H9 (cell line): ENCODE measurements around the gene TNFAIP8L1. TPM values are rescaled to one million over a fixed set of nuclear protein-coding genes. Genes with fewer than 3 reads are reported as not detected.

Source experiments
- DNase-seq: peaks from one replicate; pipeline ENCODE4 v3.0.0-alpha.2; 2017
- H2AFZ ChIP-seq: one replicate; pipeline ENCODE4 v1.6.1; 2013; ENCODE audit warnings: mild to moderate bottlenecking, low read length, control low read depth, moderate library complexity
- H2AK5ac ChIP-seq: 2 replicates; pipeline ENCODE4 v1.6.1; 2013; ENCODE audit warnings: low read length, control low read depth, mixed read lengths; ENCODE audit not compliant: insufficient read length
- H2BK120ac ChIP-seq: one replicate; pipeline ENCODE4 v1.6.1; 2013; ENCODE audit warnings: low read depth, mild to moderate bottlenecking, low read length, control low read depth, inconsistent platforms; ENCODE audit not compliant: poor library complexity, severe bottlenecking
- H2BK12ac ChIP-seq: 2 replicates; pipeline ENCODE4 v1.6.1; 2013; ENCODE audit warnings: low read length, control low read depth, mixed read lengths, low read depth; ENCODE audit not compliant: insufficient read length
- H2BK15ac ChIP-seq: 2 replicates; pipeline ENCODE4 v1.6.1; 2013; ENCODE audit warnings: low read depth, low read length, control low read depth
- H2BK20ac ChIP-seq: one replicate; pipeline ENCODE4 v1.6.1; 2013; ENCODE audit warnings: low read depth, mild to moderate bottlenecking, low read length, control low read depth, inconsistent platforms; ENCODE audit not compliant: poor library complexity, severe bottlenecking
- H2BK5ac ChIP-seq: 2 replicates; pipeline ENCODE4 v1.6.1; 2013; ENCODE audit warnings: low read length, control low read depth, mixed read lengths; ENCODE audit not compliant: insufficient read length
- H3K14ac ChIP-seq: 2 replicates; pipeline ENCODE4 v1.6.1; 2013; ENCODE audit warnings: low read length, control low read depth; ENCODE audit not compliant: insufficient read depth
- H3K18ac ChIP-seq: 2 replicates; pipeline ENCODE4 v1.6.1; 2013; ENCODE audit warnings: low read depth, mild to moderate bottlenecking, mixed read lengths, low read length, control low read depth; ENCODE audit not compliant: insufficient read length
- H3K23ac ChIP-seq: 2 replicates; pipeline ENCODE4 v1.6.1; 2013; ENCODE audit warnings: low read length, control low read depth, mixed read lengths, low read depth; ENCODE audit not compliant: insufficient read length
- H3K23me2 ChIP-seq: 2 replicates; pipeline ENCODE4 v1.6.1; 2013; ENCODE audit warnings: low read depth, mild to moderate bottlenecking, mixed read lengths, low read length, control low read depth; ENCODE audit not compliant: insufficient read length, poor library complexity, severe bottlenecking
- H3K27ac ChIP-seq: 2 replicates; pipeline ENCODE4 v1.5.1; 2013; ENCODE audit warnings: low read length, control low read depth, mixed read lengths, low read depth; ENCODE audit not compliant: insufficient read length
- H3K27me3 ChIP-seq: 2 replicates; pipeline ENCODE4 v1.6.1; 2013; ENCODE audit warnings: low read length, control low read depth, inconsistent platforms; ENCODE audit not compliant: insufficient read depth
- H3K4ac ChIP-seq: 2 replicates; pipeline ENCODE4 v1.6.1; 2013; ENCODE audit warnings: low read depth, mild to moderate bottlenecking, control low read depth, inconsistent platforms, low read length, moderate library complexity
- H3K4me1 ChIP-seq: 2 replicates; pipeline ENCODE4 v1.6.1; 2013; ENCODE audit warnings: low read length, control low read depth, inconsistent platforms; ENCODE audit not compliant: insufficient read depth
- H3K4me2 ChIP-seq: 2 replicates; pipeline ENCODE4 v1.6.1; 2013; ENCODE audit warnings: low read length, control low read depth, mixed read lengths; ENCODE audit not compliant: insufficient read length, insufficient read depth
- H3K56ac ChIP-seq: 2 replicates; pipeline ENCODE4 v1.6.1; 2013; ENCODE audit warnings: low read depth, mild to moderate bottlenecking, mixed read lengths, low read length, control low read depth; ENCODE audit not compliant: insufficient read length
- H3K79me1 ChIP-seq: 2 replicates; pipeline ENCODE4 v1.6.1; 2013; ENCODE audit warnings: low read depth, mild to moderate bottlenecking, moderate library complexity, low read length, control low read depth, inconsistent platforms; ENCODE audit not compliant: insufficient read depth, poor library complexity, severe bottlenecking
- H3K79me2 ChIP-seq: 2 replicates; pipeline ENCODE4 v1.6.1; 2013; ENCODE audit warnings: low read length, control low read depth, inconsistent platforms; ENCODE audit not compliant: insufficient read depth
- H3K9ac ChIP-seq: 2 replicates; pipeline ENCODE4 v1.6.1; 2013; ENCODE audit warnings: low read length, control low read depth, mixed read lengths; ENCODE audit not compliant: insufficient read length; ENCODE audit errors: extremely low read depth
- H3K9me3 ChIP-seq: one replicate; pipeline ENCODE4 v1.6.1; 2013; ENCODE audit warnings: low read depth, low read length, inconsistent platforms; ENCODE audit not compliant: control insufficient read depth
- H3T11ph ChIP-seq: one replicate; pipeline ENCODE4 v1.6.1; 2013; ENCODE audit warnings: mild to moderate bottlenecking, low read length, control low read depth, inconsistent platforms
- H4K20me1 ChIP-seq: one replicate; pipeline ENCODE4 v1.6.1; 2013; ENCODE audit not compliant: control insufficient read depth, insufficient read length, insufficient read depth
- H4K5ac ChIP-seq: 2 replicates; pipeline ENCODE4 v1.6.1; 2013; ENCODE audit warnings: low read depth, mild to moderate bottlenecking, mixed read lengths, low read length, control low read depth; ENCODE audit not compliant: insufficient read length
- H4K8ac ChIP-seq: replicated peaks from 2 replicates; pipeline ENCODE4 v1.6.1; 2013; ENCODE audit warnings: low read length, control low read depth, mixed read lengths, low read depth; ENCODE audit not compliant: insufficient read length
- H4K91ac ChIP-seq: 2 replicates; pipeline ENCODE4 v1.6.1; 2013; ENCODE audit warnings: low read depth, mild to moderate bottlenecking, moderate library complexity, mixed read lengths, low read length, control low read depth; ENCODE audit not compliant: insufficient read length
- H3K27ac Mint-ChIP-seq, 3 experiments: 2 replicates in 2 of 3; 3 replicates in 1 of 3; pipeline ENCODE4 v1.8.0; 2020 to 2021; ENCODE audit warnings: mixed read lengths in 3 of 3, mild to moderate bottlenecking in 1 of 3, moderate library complexity in 1 of 3
- H3K27me3 Mint-ChIP-seq: 2 replicates; pipeline ENCODE4 v1.8.0; 2021; ENCODE audit warnings: low read depth, mild to moderate bottlenecking, moderate library complexity, mixed read lengths
- H3K36me3 Mint-ChIP-seq, 3 experiments: 2 replicates in 2 of 3; 3 replicates in 1 of 3; pipeline ENCODE4 v1.8.0; 2020 to 2021; ENCODE audit warnings: low read depth in 3 of 3, mixed read lengths in 3 of 3; ENCODE audit not compliant: insufficient read depth in 1 of 3
- H3K4me1 Mint-ChIP-seq, 2 experiments: 2 replicates each; pipeline ENCODE4 v1.8.0; 2020; ENCODE audit warnings: mixed read lengths in 2 of 2
- H3K4me3 Mint-ChIP-seq, 2 experiments: 2 replicates in 1 of 2; 3 replicates in 1 of 2; pipeline ENCODE4 v1.8.0; 2020 to 2021; ENCODE audit warnings: mild to moderate bottlenecking in 2 of 2, mixed read lengths in 2 of 2, moderate library complexity in 1 of 2
- H3K9me3 Mint-ChIP-seq, 2 experiments: 2 replicates in 1 of 2; 3 replicates in 1 of 2; pipeline ENCODE4 v1.8.0; 2020; ENCODE audit warnings: mild to moderate bottlenecking in 2 of 2, mixed read lengths in 2 of 2, moderate library complexity in 1 of 2
- CTCF ChIP-seq: fragments of 200-600 bp; sonication (generic); conservative IDR thresholded peaks from 3 replicates; pipeline ENCODE4 v1.8.0; 2021; ENCODE audit warnings: antibody characterized with exemption, mild to moderate bottlenecking
- WGBS: extraction: QIAGEN DNeasy Blood & Tissue Kit; methylation state at CpG from one replicate; pipeline ENCODE4 v1.1.7; 2013; ENCODE audit warnings: missing lambda C conversion rate, low lambda C conversion rate, mixed read lengths; ENCODE audit not compliant: insufficient read length; ENCODE audit errors: extremely low coverage; 5-methylcytosine and 5-hydroxymethylcytosine counted together
- total RNA-seq: library from RNA; stranded (reverse); gene quantifications from 2 replicates; pipeline ENCODE4 v1.2.1, GENCODE V29; 2021

TNFAIP8L1 gene
- total RNA-seq, 1 experiment from 2014 or later: 4.2 TPM

GRCh38 chr19:4676955-4677731, 37.8 kb downstream of the TNFAIP8L1 start:
- H3K4me1 ChIP-seq: peaks cover 3% of the 10 kb centered on the region; the same call in 1 of the 2 replicates
- no peaks in the 10 kb centered on the region for H3K79me2 ChIP-seq
- H3K27me3 Mint-ChIP-seq: no peaks in the 10 kb centered on the region
- H3K9me3 Mint-ChIP-seq: no peaks in the 10 kb centered on the region
- H3T11ph ChIP-seq: no peak overlapping the region
- no peak overlapping the region for H2AFZ ChIP-seq
- peaks cover 5 to 20% (median 6%) of the 10 kb centered on the region in 3 experiments; a peak in 5 of 7 replicates for H3K36me3 Mint-ChIP-seq
- H4K8ac ChIP-seq: no peak overlapping the region
- peak overlapping the region in 2 of 3 experiments; percentile 12 to 93; a peak in 2 of 7 replicates for H3K27ac Mint-ChIP-seq
- no peak overlapping the region for H3K27ac ChIP-seq
- no peak overlapping the region for H2BK5ac ChIP-seq
- no peak overlapping the region for H3K9ac ChIP-seq
- no peaks in the 10 kb centered on the region for H3K23me2 ChIP-seq
- H3K4me3 Mint-ChIP-seq: peak overlapping the region in 1 of 2 experiments; percentile 32; a peak in 2 of 5 replicates
- no peak overlapping the region for H3K4me2 ChIP-seq
- H3K9me3 ChIP-seq: no peaks in the 10 kb centered on the region
- WGBS: no CpG with 5 or more reads among the region's 17 CpGs
- H4K20me1 ChIP-seq: no peaks in the 10 kb centered on the region
- H2BK15ac ChIP-seq: no peak overlapping the region
- no peak overlapping the region for H3K23ac ChIP-seq
- no peak overlapping the region for H3K4ac ChIP-seq
- H2BK20ac ChIP-seq: no peak overlapping the region
- H2AK5ac ChIP-seq: no peak overlapping the region
- no peak overlapping the region for H3K14ac ChIP-seq
- no peak overlapping the region for H2BK12ac ChIP-seq
- no peaks in the 10 kb centered on the region for H3K27me3 ChIP-seq
- H3K79me1 ChIP-seq: no peaks in the 10 kb centered on the region
- no peak overlapping the region for H2BK120ac ChIP-seq
- H3K56ac ChIP-seq: no peak overlapping the region
- H3K18ac ChIP-seq: no peak overlapping the region
- peaks cover 5 to 22% of the 10 kb centered on the region in 2 experiments for H3K4me1 Mint-ChIP-seq
- H4K91ac ChIP-seq: no peak overlapping the region
- peak; percentile 90 for DNase-seq
- TF ChIP-seq CTCF: peak; percentile 89
- no peak overlapping the region for H4K5ac ChIP-seq
